Right cardiac atrium (tissue), 5 donors: ENCODE data around the gene SLC6A7. TPM values are rescaled to one million over a fixed set of nuclear protein-coding genes. Genes with fewer than 3 reads are reported as not detected.
"Not testable (repeated sequence)": the region's sequence is repeated elsewhere in the genome, so short reads cannot be mapped to it uniquely, and the experiment has no call there.

Experiments
- ATAC-seq, 2 donors: fragments of 200-7000 bp; cut with Tn5 transposase; one replicate each; pipeline versions ENCODE4 v1.8.0 to v1.9.1; 2020; ENCODE audit warnings: moderate library complexity in 2 of 2, mild to moderate bottlenecking in 1 of 2
- DNase-seq, 3 donors: peaks; one replicate each; pipeline ENCODE4 v3.0.0-alpha.2; 2020
- H3K27ac ChIP-seq: one replicate; pipeline ENCODE4 v1.5.1; 2013; ENCODE audit warnings: mild to moderate bottlenecking, low read length, control low read depth, moderate library complexity
- H3K27me3 ChIP-seq: one replicate; pipeline ENCODE4 v1.6.1; 2013; ENCODE audit not compliant: control insufficient read depth, insufficient read depth
- H3K4me1 ChIP-seq: one replicate; pipeline ENCODE4 v1.6.1; 2013; ENCODE audit warnings: low read length; ENCODE audit not compliant: control insufficient read depth, insufficient read depth
- H3K4me3 ChIP-seq: one replicate; pipeline ENCODE4 v1.5.1; 2013; ENCODE audit warnings: low read length, control low read depth
- H3K9me3 ChIP-seq: one replicate; pipeline ENCODE4 v1.6.1; 2013; ENCODE audit warnings: low read length; ENCODE audit not compliant: control insufficient read depth
- WGBS: extraction: QIAGEN DNeasy Blood & Tissue Kit; methylation state at CpG from one replicate; pipeline ENCODE4 v1.1.7; 2013; 5-methylcytosine and 5-hydroxymethylcytosine counted together
- intact Hi-C, 4 donors: fragments of 100-400 bp; cut with DNase I; formaldehyde crosslinking; loops; one replicate each; pipeline versions ENCODE4 v1.11.0 to v1.14.0; 2022 to 2023
- polyA plus RNA-seq: library from polyadenylated mRNA; stranded (reverse); fragments of 200-250 nt; gene quantifications from one replicate; pipeline ENCODE4 v1.2.3, GENCODE V29; 2013
- total RNA-seq, 4 donors: library from RNA; stranded (reverse); fragmentation: NEBNext Ultra II Directional; extraction: Animal tissue kit (Norgen Biotek cat#: 25700); gene quantifications; one replicate each; pipeline ENCODE4 v1.2.1, GENCODE V29; 2021
- donor health status: healthy with polysubstance abuse.
- donor health status: DM: no; HTN: yes; CAD: no.
- donor health status: DM: no; HTN: no; CAD: no.
- donor health status: DM: no; HTN: yes; CAD: no; lungs with severe emphysema.
- donor health status: DM: yes; HTN: yes; CAD: no.

SLC6A7 gene
- total and polyA plus RNA-seq, 5 donors = not detected

- intact Hi-C loops = loop anchor here in 1 of 4 donors (10.0 kb wide), 1 partner anchor 188 kb away; no protein-coding TSS in a partner anchor
- no peak overlapping the region for H3K4me3 ChIP-seq
- H3K27ac ChIP-seq = no peak overlapping the region
- 92% methylated on average over 21 of the region's 21 CpGs for WGBS
- H3K4me1 ChIP-seq = no peaks in the 10 kb centered on the region
- H3K27me3 ChIP-seq = no peaks in the 10 kb centered on the region
- ATAC-seq (no peak), DNase-seq (no peak)
- H3K9me3 ChIP-seq = no peaks in the 10 kb centered on the region
Observed at GRCh38 chr5:150222906-150223305, 33.0 kb downstream of the SLC6A7 start.

- no peak overlapping the region for H3K4me3 ChIP-seq
- no peaks in the 10 kb centered on the region for H3K4me1 ChIP-seq
- no peaks in the 10 kb centered on the region for H3K9me3 ChIP-seq
- no peak for ATAC-seq
- no peaks in the 10 kb centered on the region for H3K27me3 ChIP-seq
- 88% methylated on average over 7 of the region's 7 CpGs for WGBS
- no peak for DNase-seq
- no peak overlapping the region for H3K27ac ChIP-seq
- intact Hi-C loops = loop anchor here in 1 of 4 donors (10.0 kb wide), 1 partner anchor 189 kb away; no protein-coding TSS in a partner anchor
Observed at GRCh38 chr5:150223474-150223873, 33.6 kb downstream of the SLC6A7 start.

- Histone ChIP-seq H3K9me3 (no peaks in the 10 kb centered on the region), H3K4me3 (no peak overlapping the region), H3K27me3 (no peaks in the 10 kb centered on the region), H3K4me1 (no peaks in the 10 kb centered on the region), H3K27ac (no peak overlapping the region)
- no peak for ATAC-seq
- WGBS = 65% methylated on average over 8 of the region's 8 CpGs
- no peak for DNase-seq
- intact Hi-C loops = loop anchor here in 1 of 4 donors (10.0 kb wide), 1 partner anchor 190 kb away; no protein-coding TSS in a partner anchor
Observed at GRCh38 chr5:150224483-150225027, 34.7 kb downstream of the SLC6A7 start.

GRCh38 chr5:150227036-150227435 lies 37.2 kb downstream of the SLC6A7 start:
- no peaks in the 10 kb centered on the region for H3K9me3 ChIP-seq
- H3K27me3 ChIP-seq = no peaks in the 10 kb centered on the region
- no peak overlapping the region for H3K4me3 ChIP-seq
- intact Hi-C loops = loop anchor here in 1 of 4 donors (10.0 kb wide), 1 partner anchor 192 kb away; no protein-coding TSS in a partner anchor
- DNase-seq (no peak), ATAC-seq (no peak)
- WGBS = 97% methylated on average over 5 of the region's 5 CpGs
- H3K4me1 ChIP-seq = no peaks in the 10 kb centered on the region
- no peak overlapping the region for H3K27ac ChIP-seq

GRCh38 chr5:150227606-150228273 lies 37.9 kb downstream of the SLC6A7 start:
- Histone ChIP-seq H3K27me3 (no peaks in the 10 kb centered on the region), H3K27ac (no peak overlapping the region), H3K9me3 (no peaks in the 10 kb centered on the region), H3K4me3 (no peak overlapping the region), H3K4me1 (no peaks in the 10 kb centered on the region)
- intact Hi-C loops = loop anchor here in 1 of 4 donors (10.0 kb wide), 1 partner anchor 193 kb away; no protein-coding TSS in a partner anchor
- DNase-seq = no peak
- 80% methylated on average over 11 of the region's 11 CpGs for WGBS
- ATAC-seq = no peak

GRCh38 chr5:150229571-150229970 lies 39.7 kb downstream of the SLC6A7 start:
- H3K27me3 ChIP-seq = no peaks in the 10 kb centered on the region

GRCh38 chr5:150230842-150231241 lies 41.0 kb downstream of the SLC6A7 start:
- no peak overlapping the region for H3K27ac ChIP-seq
- H3K4me1 ChIP-seq = no peaks in the 10 kb centered on the region
- H3K9me3 ChIP-seq = no peaks in the 10 kb centered on the region
- H3K27me3 ChIP-seq = no peaks in the 10 kb centered on the region
- intact Hi-C loops = loop anchor here in 1 of 4 donors (10.0 kb wide), 1 partner anchor 176 kb away; no protein-coding TSS in a partner anchor
- H3K4me3 ChIP-seq = no peak overlapping the region
- ATAC-seq (no peak), DNase-seq (no peak)
- 78% methylated on average over 7 of the region's 7 CpGs for WGBS

More at GRCh38 chr5:150229571-150229970, 39.7 kb downstream of the SLC6A7 start:
- DNase-seq (no peak), ATAC-seq (no peak)
- intact Hi-C loops = loop anchor here in 1 of 4 donors (10.0 kb wide), 1 partner anchor 195 kb away; no protein-coding TSS in a partner anchor
- no peak overlapping the region for H3K4me3 ChIP-seq
- 80% methylated on average over 3 of the region's 3 CpGs for WGBS
- H3K9me3 ChIP-seq = no peaks in the 10 kb centered on the region
- H3K4me1 ChIP-seq = no peaks in the 10 kb centered on the region
- H3K27ac ChIP-seq = no peak overlapping the region

- not testable (repeated sequence) for H3K27me3 ChIP-seq, H3K4me3 ChIP-seq, ATAC-seq, H3K27ac ChIP-seq, H3K9me3 ChIP-seq, H3K4me1 ChIP-seq
- intact Hi-C loops = loop anchor here in 1 of 4 donors (10.0 kb wide), 1 partner anchor 179 kb away; no protein-coding TSS in a partner anchor
- peak in 1 of 3 donors; percentile 6 for DNase-seq
- WGBS = 97% methylated on average over 5 of the region's 5 CpGs
Observed at GRCh38 chr5:150233706-150234105, 43.8 kb downstream of the SLC6A7 start.

- no peak overlapping the region for H3K4me3 ChIP-seq
- ATAC-seq (peak; percentile 53 to 58), DNase-seq (peak in 1 of 3 donors; percentile 55)
- H3K27ac ChIP-seq = no peak overlapping the region
- H3K27me3 ChIP-seq = no peaks in the 10 kb centered on the region
- 75% methylated on average over 5 of the region's 5 CpGs for WGBS
- H3K9me3 ChIP-seq = no peaks in the 10 kb centered on the region
- H3K4me1 ChIP-seq = no peaks in the 10 kb centered on the region
- intact Hi-C loops = loop anchor here in 1 of 4 donors (10.0 kb wide), 1 partner anchor 180 kb away; no protein-coding TSS in a partner anchor
Observed at GRCh38 chr5:150234576-150235499, 45.0 kb downstream of the SLC6A7 start.

- ATAC-seq (no peak), DNase-seq (no peak)
- no peaks in the 10 kb centered on the region for H3K4me1 ChIP-seq
- WGBS = 82% methylated on average over 5 of the region's 5 CpGs
- H3K4me3 ChIP-seq = no peak overlapping the region
- H3K27ac ChIP-seq = no peak overlapping the region
- no peaks in the 10 kb centered on the region for H3K27me3 ChIP-seq
- intact Hi-C loops = loop anchor here in 1 of 4 donors (10.0 kb wide), 1 partner anchor 181 kb away; no protein-coding TSS in a partner anchor
- H3K9me3 ChIP-seq = no peaks in the 10 kb centered on the region
Observed at GRCh38 chr5:150235500-150235854, 45.6 kb downstream of the SLC6A7 start.
